Measurements from ENCODE around the gene LHX3.

GRCh38 chr9:136241542-136241941, 36.6 kb upstream of the LHX3 start:
- TF ChIP-seq CHD2 (IDR thresholded peaks at IDR 0.05; ENCODE audit: low read length, partially characterized antibody) (no peak), RFX5 (IDR thresholded peaks at IDR 0.05; ENCODE audit: low read length) (no peak), EP300 (IDR thresholded peaks at IDR 0.05; ENCODE audit: borderline replicate concordance in 1 of 2, low read depth in 1 of 2, low read length in 1 of 2) (no peak), CTCF (IDR thresholded peaks at IDR 0.05) (no peak), SMC3 (IDR thresholded peaks at IDR 0.05; ENCODE audit: low read depth, low read length) (no peak), TAF1 (IDR thresholded peaks at IDR 0.05; ENCODE audit: borderline replicate concordance, low read depth, low read length) (no peak), EZH2phosphoT487 (IDR thresholded peaks at IDR 0.05; ENCODE audit: borderline replicate concordance, low read depth) (no peak), SIN3A (IDR thresholded peaks at IDR 0.05; ENCODE audit: borderline replicate concordance, low read depth, low read length) (no peak), ZBTB33 (IDR thresholded peaks at IDR 0.05; ENCODE audit: borderline replicate concordance, low read depth) (no peak), RXRA (IDR thresholded peaks at IDR 0.05; ENCODE audit: borderline replicate concordance, low read depth) (no peak)
